NCI-H146 treated with DMSO at 0.1 percent for 48 hours (cell line): Measurements from ENCODE around the gene MED22.
"Not testable (repeated sequence)": the region's sequence is repeated elsewhere in the genome, so short reads cannot be mapped to it uniquely, and the experiment has no call there.

Source experiments
- DNase-seq: peaks from one replicate; lab custom pipeline; 2025; ENCODE audit not compliant: unreplicated experiment; lab: John Stamatoyannopoulos, UW

MED22 gene

DNA sequence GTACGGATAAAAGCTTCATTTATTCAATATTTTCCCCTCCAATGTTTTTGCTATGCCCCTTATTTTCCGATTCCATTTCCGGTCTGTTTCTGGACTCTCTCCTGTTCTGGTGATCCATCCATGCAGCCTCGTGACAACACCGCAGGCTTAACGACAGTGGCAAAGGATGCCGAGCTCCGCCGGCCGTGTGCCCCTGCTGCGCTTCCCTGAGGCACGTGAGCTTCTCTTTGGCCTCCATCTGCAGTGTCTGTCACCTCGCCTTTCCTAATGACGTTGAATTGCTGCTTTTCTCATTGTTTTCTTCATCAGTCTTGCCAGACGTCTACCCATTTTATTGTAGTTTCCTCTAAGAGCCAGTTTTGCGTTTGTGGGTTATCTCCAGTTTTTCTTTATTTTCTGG, 40.6 kb downstream of the MED22 start:
- DNase-seq: no peak

DNA sequence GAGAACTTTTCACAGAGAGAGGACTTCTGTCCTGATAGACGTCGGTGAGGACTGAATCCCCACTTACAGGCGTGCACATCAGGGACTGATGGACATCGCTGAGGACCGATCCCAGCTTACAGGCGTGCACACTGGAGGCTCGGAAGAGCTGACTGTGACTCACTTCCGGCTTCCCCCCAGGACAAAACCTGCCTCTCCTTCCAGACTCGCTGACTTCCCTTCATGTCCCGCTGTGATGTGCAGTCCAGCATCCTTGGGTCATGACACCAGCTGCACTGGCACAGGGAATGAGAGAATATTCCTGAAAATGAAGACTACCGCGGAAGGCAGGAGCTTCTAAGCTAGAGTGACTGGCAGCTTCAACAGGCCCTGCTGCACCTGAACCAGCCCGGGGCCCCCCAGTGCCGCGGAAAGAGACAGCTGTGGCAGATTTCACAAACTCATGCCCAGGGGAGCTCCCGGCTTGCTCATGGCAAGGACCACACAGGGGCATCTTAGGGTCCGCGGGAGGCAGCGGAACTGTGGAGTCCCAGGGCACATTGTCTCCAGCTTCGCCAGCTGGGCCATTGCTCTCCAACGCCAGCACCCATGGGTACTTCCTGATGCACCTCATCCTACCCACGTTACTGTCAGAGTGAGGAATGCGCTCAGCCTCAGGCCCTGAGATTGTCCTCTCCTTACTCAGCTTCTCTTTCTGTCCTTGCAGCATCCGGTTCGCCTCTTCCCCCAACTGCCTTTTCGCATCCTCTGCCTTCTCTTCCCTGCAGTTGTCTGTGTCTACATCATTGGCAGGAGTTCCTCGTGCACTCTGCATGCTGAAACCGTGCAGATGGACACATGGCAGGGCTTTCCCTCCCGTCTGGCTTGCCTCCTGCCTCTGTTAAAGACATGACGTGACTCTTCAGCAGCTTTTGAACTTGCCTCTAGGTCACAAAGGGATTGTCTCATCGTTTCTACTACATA, 41.4 kb downstream of the MED22 start:
- DNase-seq: no peak

DNA sequence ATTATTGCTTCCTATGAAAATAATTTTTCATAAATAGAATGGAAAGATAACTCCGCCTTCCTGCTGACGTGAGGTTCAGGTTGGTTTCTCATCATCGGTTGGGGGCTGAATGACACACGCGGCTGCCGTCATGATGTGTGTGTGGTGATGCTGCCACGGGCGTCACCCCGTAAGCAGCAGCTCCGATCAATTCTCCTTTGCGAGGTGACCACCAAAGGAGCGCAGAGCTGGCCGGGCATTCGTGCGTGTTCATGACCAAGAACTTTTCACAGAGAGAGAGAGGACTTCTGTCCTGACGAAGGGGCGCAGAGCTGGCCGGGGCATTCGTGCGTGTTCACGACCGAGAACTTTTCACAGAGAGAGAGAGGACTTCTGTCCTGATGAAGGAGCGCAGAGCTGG, 42.2 kb downstream of the MED22 start:
- no peak for DNase-seq

GRCh38 chr9:133304477-133305377, 43.2 kb downstream of the MED22 start:
- no peak for DNase-seq

GRCh38 chr9:133304158-133304470, 43.8 kb downstream of the MED22 start:
- DNase-seq: no peak

DNA sequence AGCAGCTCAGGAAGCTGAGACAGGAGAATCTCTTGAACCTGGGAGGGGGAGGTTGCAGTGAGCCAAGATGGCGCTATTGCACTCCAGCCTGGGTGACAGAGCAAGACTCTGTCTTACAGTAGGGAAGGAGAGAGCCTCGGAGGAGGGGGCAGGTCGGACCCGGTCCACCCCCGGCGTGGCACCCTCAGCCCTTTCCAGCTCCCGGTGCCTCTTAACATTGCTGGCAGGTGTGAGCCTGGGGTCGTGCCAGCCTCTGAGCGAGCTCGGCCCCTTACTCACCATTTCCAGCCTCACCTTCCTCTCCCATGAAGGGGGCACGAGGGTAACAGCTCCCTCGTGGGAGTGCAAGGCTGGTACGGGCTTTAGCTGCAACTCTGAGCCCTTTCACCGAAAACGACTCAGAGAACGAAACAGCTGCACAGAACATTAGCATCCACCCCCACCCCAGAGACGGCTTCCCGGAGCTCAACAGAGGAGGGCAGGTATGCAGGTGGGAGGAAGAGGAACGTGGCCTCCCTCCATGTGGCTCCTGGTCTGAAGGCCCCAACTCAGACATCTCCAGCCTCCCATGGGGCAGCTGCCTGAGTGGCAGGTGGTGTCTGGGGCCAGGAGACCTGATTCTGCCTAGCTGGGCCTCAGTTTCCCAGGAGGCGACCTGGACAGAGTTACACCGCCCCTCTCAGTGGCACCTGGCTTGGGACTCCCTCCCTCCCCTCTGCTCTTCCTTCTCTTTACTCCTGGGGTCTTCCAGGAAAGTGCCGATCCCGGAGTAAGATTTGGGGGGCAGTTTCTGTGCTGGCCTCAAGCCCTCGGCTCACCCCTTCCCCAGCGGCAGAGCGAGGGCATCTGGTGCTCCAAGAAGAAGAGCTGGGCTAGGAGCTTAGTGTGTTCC, 44.4 kb downstream of the MED22 start:
- no peak for DNase-seq

- DNase-seq: no peak
Measured at GRCh38 chr9:133301253-133302230, 46.4 kb downstream of the MED22 start.

DNA sequence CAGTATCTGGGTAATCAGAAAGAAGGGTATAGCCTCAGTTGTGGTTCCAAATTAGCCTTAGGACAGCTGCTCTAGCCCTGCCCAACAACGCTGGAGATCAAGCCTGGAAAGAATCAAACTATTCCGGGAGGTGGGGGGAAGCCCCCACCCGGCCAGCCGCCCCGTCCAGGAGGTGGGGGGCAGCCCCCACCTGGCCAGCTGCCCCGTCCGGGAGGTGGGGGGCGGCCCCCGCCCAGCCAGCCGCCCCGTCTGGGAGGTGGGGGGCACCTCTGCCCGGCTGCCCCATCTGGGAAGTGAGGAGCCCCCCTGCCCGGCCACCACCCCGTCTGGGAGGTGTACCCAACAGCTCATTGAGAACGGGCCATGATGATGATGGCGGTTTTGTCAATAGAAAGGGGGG, 47.9 kb downstream of the MED22 start:
- DNase-seq: not testable (repeated sequence)

DNA sequence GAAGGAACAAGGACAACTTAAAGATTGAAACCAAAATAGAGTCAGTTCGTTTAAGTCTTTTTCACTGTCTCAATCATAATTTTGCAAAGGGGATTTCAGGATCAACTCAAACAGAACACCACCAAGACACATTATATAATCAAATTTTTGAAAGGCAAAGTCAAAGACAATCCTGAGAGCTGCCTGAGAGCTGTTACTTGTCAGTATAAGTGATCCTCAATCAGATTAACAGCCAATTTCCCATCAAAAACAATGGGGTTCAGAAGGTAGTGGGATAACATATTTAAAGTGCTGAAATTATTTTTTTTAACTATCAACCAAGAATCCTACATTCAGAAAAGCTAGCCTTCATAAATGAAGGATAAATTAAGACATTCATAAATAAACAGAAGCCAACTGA, 53.7 kb downstream of the MED22 start:
- no peak for DNase-seq

DNA sequence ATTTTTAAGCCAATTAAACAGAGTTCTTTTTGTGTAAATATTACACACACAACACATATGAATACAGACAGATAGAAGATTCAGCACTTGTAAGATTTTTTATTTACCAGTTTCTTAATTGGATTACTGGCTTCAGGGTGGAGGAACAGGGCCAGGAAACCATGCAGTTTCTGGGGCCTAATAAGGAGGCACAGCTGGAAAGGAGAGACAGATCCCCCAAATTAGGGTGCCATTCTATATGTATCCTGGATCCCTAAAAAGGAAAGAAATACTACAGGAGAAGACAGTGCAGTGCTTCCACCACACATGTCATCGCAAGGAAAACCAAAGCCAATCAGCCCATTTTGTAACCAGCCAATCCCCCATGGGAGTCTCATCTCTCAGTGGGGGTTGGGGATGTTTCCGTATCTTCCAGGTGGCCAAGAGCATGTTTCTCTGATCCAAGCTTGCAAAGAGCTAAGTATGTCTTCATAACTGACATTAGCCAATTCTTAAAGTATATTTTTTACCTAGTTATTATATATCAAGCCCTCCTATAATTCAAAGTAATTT, 57.1 kb downstream of the MED22 start:
- no peak for DNase-seq
